Chondrocyte (in vitro differentiated cells): ENCODE data around the gene PTPRN2. TPM values are rescaled to one million over a fixed set of nuclear protein-coding genes. Genes with fewer than 3 reads are reported as not detected.
A peak's percentile ranks its signal among the peaks of the same experiment; 100 is the strongest.

ENCODE experiments used
- DNase-seq: peaks from one replicate; pipeline ENCODE4 v3.0.0; 2021; ENCODE audit warnings: mixed read lengths, low spot score
- H3K27ac Mint-ChIP-seq: one replicate; pipeline ENCODE4 v1.8.0; 2021; ENCODE audit warnings: mild to moderate bottlenecking, moderate library complexity, mixed read lengths; ENCODE audit not compliant: unreplicated experiment
- H3K27me3 Mint-ChIP-seq: 2 replicates; pipeline ENCODE4 v1.8.0; 2021; ENCODE audit warnings: low read depth, mixed read lengths
- H3K36me3 Mint-ChIP-seq: 2 replicates; pipeline ENCODE4 v1.8.0; 2021; ENCODE audit warnings: low read depth, mixed read lengths
- H3K4me1 Mint-ChIP-seq: 2 replicates; pipeline ENCODE4 v1.8.0; 2021; ENCODE audit warnings: low read depth, mild to moderate bottlenecking, mixed read lengths
- H3K4me3 Mint-ChIP-seq: one replicate; pipeline ENCODE4 v1.8.0; 2021; ENCODE audit warnings: mild to moderate bottlenecking, moderate library complexity, mixed read lengths; ENCODE audit not compliant: unreplicated experiment
- H3K9me3 Mint-ChIP-seq: 2 replicates; pipeline ENCODE4 v1.8.0; 2021; ENCODE audit warnings: low read depth, mixed read lengths
- total RNA-seq: library from RNA; stranded (reverse); gene quantifications from 3 replicates; pipeline ENCODE4 v1.2.1, GENCODE V29; 2021
- TF ChIP-seq, protein P1 (sequence below): fragments of 200-600 bp; sonication (generic); IDR thresholded peaks from 2 replicates; pipeline ENCODE4 v1.5.0; 2021; ENCODE audit warnings: antibody characterized with exemption, mild to moderate bottlenecking, moderate library complexity

Gene PTPRN2
- total RNA-seq, 1 donor from 2014 or later = 0.30 TPM

DNA sequence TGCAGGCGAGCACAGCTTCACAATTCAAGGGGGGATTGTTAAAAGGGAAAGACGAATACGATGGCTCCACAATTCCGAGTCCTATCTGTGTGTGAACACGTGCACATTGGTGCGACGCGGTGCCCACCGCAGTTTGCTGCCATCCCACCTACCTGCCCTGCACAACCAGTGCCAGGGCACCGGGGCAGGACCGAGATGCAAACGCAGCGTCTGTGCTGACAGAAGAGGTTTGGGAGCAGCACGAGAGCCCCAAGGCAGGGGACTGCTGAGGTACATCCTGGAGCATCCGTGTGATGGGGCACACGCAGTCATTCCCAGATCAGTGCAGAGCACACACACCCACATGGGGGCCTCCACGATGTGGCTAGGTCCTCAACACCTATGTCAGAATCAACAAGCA lies 1029.6 kb downstream of the PTPRN2 start:
- no peaks in the 10 kb centered on the region for H3K9me3 Mint-ChIP-seq
- H3K27me3 Mint-ChIP-seq = no peaks in the 10 kb centered on the region
- H3K36me3 Mint-ChIP-seq = no peaks in the 10 kb centered on the region
- TF ChIP-seq, protein P1, sequence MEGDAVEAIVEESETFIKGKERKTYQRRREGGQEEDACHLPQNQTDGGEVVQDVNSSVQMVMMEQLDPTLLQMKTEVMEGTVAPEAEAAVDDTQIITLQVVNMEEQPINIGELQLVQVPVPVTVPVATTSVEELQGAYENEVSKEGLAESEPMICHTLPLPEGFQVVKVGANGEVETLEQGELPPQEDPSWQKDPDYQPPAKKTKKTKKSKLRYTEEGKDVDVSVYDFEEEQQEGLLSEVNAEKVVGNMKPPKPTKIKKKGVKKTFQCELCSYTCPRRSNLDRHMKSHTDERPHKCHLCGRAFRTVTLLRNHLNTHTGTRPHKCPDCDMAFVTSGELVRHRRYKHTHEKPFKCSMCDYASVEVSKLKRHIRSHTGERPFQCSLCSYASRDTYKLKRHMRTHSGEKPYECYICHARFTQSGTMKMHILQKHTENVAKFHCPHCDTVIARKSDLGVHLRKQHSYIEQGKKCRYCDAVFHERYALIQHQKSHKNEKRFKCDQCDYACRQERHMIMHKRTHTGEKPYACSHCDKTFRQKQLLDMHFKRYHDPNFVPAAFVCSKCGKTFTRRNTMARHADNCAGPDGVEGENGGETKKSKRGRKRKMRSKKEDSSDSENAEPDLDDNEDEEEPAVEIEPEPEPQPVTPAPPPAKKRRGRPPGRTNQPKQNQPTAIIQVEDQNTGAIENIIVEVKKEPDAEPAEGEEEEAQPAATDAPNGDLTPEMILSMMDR = no peak
- no peak overlapping the region for H3K4me3 Mint-ChIP-seq
- H3K27ac Mint-ChIP-seq = no peak overlapping the region
- H3K4me1 Mint-ChIP-seq = no peaks in the 10 kb centered on the region
- peak; percentile 90 for DNase-seq

DNA sequence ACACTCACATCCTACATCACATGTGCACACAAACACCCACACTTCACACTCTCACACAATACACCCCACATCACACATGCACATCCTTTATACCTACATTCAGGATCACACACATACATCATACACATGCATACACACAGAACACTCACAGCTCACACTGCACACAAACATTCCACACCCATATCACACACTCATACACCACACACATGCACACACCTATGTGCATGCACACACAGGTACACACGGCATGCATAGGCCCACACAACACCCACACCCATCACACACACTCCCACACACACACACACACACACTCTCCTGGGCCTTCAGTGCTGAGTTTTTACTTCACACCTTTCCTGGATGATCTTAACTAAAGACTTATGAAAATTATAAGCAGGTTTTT lies 1030.4 kb downstream of the PTPRN2 start:
- no peaks in the 10 kb centered on the region for H3K27me3 Mint-ChIP-seq
- no peaks in the 10 kb centered on the region for H3K4me1 Mint-ChIP-seq
- no peaks in the 10 kb centered on the region for H3K9me3 Mint-ChIP-seq
- H3K36me3 Mint-ChIP-seq = no peaks in the 10 kb centered on the region
- H3K4me3 Mint-ChIP-seq = no peak overlapping the region
- H3K27ac Mint-ChIP-seq = no peak overlapping the region
- TF ChIP-seq, protein P1 = no peak
- no peak for DNase-seq

DNA sequence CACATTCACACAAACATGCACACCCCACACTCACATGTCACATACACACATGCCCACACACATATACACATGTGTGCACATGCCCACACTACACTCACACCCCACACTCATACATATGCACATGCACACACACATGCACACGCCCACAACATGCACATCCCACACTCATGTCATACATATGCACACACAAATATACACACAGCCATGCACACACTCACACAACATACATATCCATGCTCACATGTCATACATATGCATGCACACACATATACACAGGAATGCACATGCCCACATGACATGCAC lies 1031.0 kb downstream of the PTPRN2 start:
- no peak overlapping the region for H3K27ac Mint-ChIP-seq
- DNase-seq = no peak

DNA sequence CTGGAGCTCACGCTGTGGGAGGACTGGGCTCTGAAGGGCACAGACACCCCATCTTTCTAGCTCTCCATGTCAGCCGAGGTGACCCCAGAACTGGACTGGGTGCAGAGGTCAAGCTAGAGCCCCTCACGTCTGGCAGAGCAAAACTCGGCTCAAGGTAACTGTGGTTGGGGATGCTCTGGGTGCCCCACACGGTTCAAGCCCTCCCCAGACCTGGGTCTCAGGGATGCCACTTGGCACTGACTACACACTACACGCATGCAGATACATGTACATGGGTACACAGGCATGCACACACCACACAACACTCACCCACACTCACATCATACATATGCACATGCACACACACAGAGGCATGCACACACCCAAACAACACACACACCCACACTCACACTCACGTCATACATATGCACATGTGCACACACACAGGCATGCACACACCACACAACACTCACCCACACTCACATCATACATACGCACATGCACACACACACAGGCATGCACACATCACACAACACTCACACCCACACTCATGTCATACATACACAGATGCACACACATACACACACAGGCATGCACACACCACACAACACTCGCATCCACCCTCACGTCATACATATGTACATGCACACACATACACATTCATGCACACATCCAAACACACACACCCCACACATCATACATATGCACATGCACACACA lies 1031.5 kb downstream of the PTPRN2 start:
- Mint-ChIP-seq H3K9me3 (no peaks in the 10 kb centered on the region), H3K36me3 (no peaks in the 10 kb centered on the region), H3K27ac (no peak overlapping the region), H3K4me3 (no peak overlapping the region), H3K27me3 (no peaks in the 10 kb centered on the region), H3K4me1 (no peaks in the 10 kb centered on the region)
- TF ChIP-seq, protein P1 = no peak
- peak; percentile 48 for DNase-seq

More for the DNA sequence above, 1031.0 kb downstream of the PTPRN2 start:
- H3K36me3 Mint-ChIP-seq = no peaks in the 10 kb centered on the region
- no peaks in the 10 kb centered on the region for H3K4me1 Mint-ChIP-seq
- TF ChIP-seq, protein P1 = no peak
- H3K9me3 Mint-ChIP-seq = no peaks in the 10 kb centered on the region
- H3K4me3 Mint-ChIP-seq = no peak overlapping the region
- no peaks in the 10 kb centered on the region for H3K27me3 Mint-ChIP-seq

- TF ChIP-seq, protein P1 = no peak
- no peak overlapping the region for H3K4me3 Mint-ChIP-seq
Observed at GRCh38 chr7:157555313-157555712, 1032.3 kb downstream of the PTPRN2 start.

More at GRCh38 chr7:157555313-157555712, 1032.3 kb downstream of the PTPRN2 start:
- H3K27ac Mint-ChIP-seq = no peak overlapping the region
- H3K36me3 Mint-ChIP-seq = no peaks in the 10 kb centered on the region
- H3K4me1 Mint-ChIP-seq = no peaks in the 10 kb centered on the region
- H3K27me3 Mint-ChIP-seq = no peaks in the 10 kb centered on the region
- no peaks in the 10 kb centered on the region for H3K9me3 Mint-ChIP-seq
- DNase-seq = peak; percentile 49
